K562 treated with DMSO at 1 percent for 4 hours (cell line): Measurements from ENCODE around the gene PVALB. TPM values are rescaled to one million over a fixed set of nuclear protein-coding genes. Genes with fewer than 3 reads are reported as not detected.

Experiments used
- total RNA-seq: library from RNA; unstranded; fragments of 300-600 nt; gene quantifications from 2 replicates; pipeline ENCODE4 v1.2.3, GENCODE V29; 2022; ENCODE audit not compliant: insufficient read depth

PVALB gene
- total RNA-seq, result not detected in 2 replicates

GRCh38 chr22:36816636-36817524 is at the start of gene PVALB:
PVALB (minus strand) TSS chr22:36817035; CDS start chr22:36817005, 30 bp downstream.

GRCh38 chr22:36860821-36861659 is 44.2 kb upstream of the PVALB start, which contains the start of gene NCF4:
NCF4 (plus strand) TSS chr22:36861006; CDS start chr22:36861172, 166 bp downstream.

GRCh38 chr22:36775964-36776669 is 40.7 kb downstream of the PVALB start, which contains the start of gene IFT27:
IFT27 (minus strand) TSS chr22:36776119; CDS start chr22:36775707, 412 bp downstream.

Other genes starting within 250 kb of the PVALB start
- not detected in 2 replicates for gene CACNG2, start 113.3 kb downstream of the PVALB start, total RNA-seq
- gene IFT27, start 40.9 kb downstream of the PVALB start, total RNA-seq, result 2.6 and 2.7 TPM in 2 replicates
- gene NCF4, start 44.0 kb upstream of the PVALB start, total RNA-seq, result 2.8 and 4.9 TPM in 2 replicates
- gene CSF2RB, start 96.6 kb upstream of the PVALB start, total RNA-seq, result 0.50 and 1.9 TPM in 2 replicates
- 40.7 and 53.3 TPM in 2 replicates for gene TST, start 202.4 kb upstream of the PVALB start, total RNA-seq
- 144 and 150 TPM in 2 replicates for gene MPST, start 202.7 kb upstream of the PVALB start, total RNA-seq
- not detected in 2 replicates for gene KCTD17, start 234.7 kb upstream of the PVALB start, total RNA-seq